GM21529 (cell line): ENCODE results near the gene PAPPA2.

Experiments used
- ATAC-seq: cut with Tn5 transposase; IDR thresholded peaks from one replicate; pipeline ENCODE4 v1.9.1; 2021; ENCODE audit not compliant: unreplicated experiment

The PAPPA2 gene

DNA sequence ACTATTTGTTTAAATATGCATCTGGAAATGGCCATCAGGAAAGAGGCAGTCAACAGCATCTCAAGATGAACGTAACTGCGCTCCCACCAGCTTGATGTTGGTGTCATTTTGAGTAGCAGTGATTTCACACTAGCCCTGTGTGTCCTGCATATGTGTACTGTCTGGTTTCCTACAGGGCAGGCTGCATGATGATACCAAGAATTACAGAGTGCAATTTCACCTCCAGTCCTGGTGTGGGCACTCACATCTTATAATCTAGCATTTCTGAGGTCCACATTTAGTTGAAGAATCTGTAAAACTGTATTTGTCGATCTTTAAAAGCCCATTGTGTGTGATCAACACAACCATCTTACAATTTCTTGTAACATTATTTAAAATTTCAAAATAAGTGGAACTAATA, 336.4 kb downstream of the PAPPA2 start:
- no peak for ATAC-seq

- ATAC-seq: no peak
These were observed 338.1 kb downstream of the PAPPA2 start for GRCh38 chr1:176800978-176801513.

GRCh38 chr1:176801514-176802020, 338.6 kb downstream of the PAPPA2 start:
- no peak for ATAC-seq

DNA sequence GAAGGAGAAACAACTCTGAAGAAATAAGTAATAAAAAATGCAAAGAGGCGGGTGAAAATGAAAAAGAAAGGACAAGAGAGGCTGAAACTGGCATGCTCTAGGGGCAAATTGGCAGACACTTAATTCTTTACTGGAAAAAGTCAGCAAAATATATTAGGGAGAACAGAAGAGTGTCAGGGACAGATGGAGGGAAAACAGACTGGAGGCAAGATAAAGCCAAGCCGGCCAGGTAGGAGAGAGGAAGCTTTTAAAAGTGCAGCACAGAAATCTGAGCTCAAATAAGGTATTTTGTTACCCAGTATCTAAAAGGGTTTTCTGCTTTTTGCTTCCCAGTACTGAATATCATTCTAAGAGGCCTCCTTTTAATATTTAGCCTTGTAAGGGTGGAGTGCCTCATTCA, 339.3 kb downstream of the PAPPA2 start:
- no peak for ATAC-seq

DNA sequence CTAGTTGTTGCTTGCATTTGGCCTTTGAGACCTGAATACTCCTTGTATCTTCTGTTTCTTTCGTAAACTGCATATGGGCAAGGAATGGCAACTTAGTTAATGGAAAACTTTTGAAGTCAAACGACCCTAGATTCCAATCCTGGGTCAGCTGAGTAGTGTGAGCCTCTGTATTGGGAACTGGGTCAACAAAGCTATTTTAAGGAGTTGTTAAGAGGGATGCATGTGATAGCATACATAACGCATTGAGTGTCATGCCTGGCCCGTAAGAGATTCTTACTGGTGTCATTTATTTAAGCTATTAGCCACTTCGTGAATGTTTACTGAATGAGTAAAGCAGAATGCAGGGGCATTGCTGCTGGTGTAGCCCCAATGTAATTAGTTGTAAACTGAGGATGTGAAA, 340.1 kb downstream of the PAPPA2 start:
- ATAC-seq: no peak

GRCh38 chr1:176803596-176803995, 340.6 kb downstream of the PAPPA2 start:
- no peak for ATAC-seq

- ATAC-seq: no peak
These were observed 346.3 kb downstream of the PAPPA2 start for GRCh38 chr1:176809292-176809691.

GRCh38 chr1:176811511-176812288, 348.7 kb downstream of the PAPPA2 start:
- no peak for ATAC-seq

GRCh38 chr1:176815621-176816020, 352.6 kb downstream of the PAPPA2 start:
- ATAC-seq: no peak

DNA sequence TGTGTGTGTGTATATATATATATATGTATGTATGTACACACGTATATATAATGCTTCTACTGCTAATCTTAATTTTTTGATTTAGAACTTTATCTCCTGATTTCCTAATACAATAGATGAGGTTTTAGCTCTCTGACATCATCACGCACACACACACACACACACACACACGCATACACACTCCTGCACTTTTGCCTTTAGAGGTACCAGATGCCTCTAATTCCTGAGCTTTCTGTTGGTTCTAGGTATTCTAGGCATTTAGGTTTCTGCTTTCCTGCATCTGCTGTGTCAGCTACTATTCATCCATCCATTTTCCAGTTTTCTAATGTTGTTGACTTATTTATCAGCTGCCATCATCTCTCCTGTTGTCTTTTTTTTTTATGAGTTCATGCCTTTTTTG, 353.3 kb downstream of the PAPPA2 start:
- no peak for ATAC-seq

GRCh38 chr1:176820391-176821031, 357.5 kb downstream of the PAPPA2 start:
- no peak for ATAC-seq

GRCh38 chr1:176826265-176826664, 363.3 kb downstream of the PAPPA2 start:
- no peak for ATAC-seq

DNA sequence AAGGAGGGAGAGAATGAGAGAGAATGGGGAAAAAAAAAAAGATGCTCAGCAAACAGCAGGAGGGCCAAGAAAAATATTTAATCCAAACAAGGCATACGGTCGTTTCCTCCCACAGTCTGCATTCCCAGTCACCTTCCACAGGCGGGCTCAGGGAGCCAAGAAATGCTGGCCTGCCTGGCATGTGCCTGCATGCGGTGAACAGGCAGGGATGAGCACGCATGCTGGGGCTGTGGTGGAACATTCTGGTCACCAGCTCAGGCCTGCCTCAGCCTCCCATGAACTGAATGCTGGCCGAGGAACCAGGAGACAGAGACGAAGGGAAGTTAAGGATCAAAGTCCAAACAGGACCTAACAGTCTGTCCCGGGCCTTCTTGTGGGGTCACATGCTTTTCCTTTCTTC, 366.3 kb downstream of the PAPPA2 start:
- no peak for ATAC-seq

- no peak for ATAC-seq
These were observed 368.2 kb downstream of the PAPPA2 start for GRCh38 chr1:176831150-176831549.

DNA sequence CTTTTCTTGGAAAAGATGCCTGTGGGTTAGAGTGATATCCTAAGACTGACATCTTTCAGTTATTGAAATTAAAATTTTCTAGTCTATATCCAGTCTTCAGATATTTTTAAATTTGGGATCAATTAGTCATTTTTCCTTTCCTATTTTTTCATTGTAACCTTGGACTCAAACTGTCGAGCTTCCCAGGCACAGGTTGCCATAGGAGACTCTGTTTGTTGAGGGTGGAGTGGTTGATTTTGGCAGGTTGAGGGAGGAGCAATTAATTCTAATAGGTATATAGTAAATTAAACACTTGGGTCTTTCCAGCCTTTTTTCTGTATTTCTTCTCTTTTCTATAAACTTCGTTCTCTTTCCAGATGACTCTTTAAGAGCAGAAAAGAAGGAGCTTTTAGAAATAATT, 374.7 kb downstream of the PAPPA2 start:
- ATAC-seq: no peak

DNA sequence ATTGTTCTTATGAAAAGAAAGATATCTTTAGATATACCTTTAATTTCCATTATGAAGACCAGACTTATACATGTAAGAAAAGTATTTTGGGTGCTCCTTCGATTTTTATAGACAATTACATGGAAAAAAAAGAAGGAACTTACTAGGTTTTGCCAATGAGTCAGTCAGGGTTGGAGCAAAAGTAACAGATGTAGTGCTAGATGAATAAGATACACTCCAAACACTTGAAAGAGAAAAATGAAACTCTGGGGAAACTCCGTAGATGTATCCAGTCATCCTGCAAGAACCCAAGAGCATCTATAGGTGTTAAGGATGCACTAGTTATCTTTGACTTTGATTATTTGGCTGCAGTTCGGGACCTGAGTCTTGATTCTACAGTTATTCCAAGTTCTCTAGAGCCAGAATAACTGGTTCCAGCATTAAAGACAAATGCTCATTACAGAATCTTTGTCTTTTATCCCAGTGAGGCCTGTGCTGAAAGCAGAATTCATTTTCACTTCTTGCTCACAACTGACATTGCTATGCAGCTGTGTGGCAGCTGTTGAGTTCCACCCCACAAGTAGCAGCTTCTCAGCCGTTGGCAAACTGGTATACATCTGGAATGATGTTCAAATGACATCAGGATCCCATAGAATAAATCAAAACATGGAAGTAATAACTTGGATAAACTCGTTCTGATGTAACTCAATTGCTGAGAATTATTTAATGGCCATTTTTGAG, 375.5 kb downstream of the PAPPA2 start:
- no peak for ATAC-seq

DNA sequence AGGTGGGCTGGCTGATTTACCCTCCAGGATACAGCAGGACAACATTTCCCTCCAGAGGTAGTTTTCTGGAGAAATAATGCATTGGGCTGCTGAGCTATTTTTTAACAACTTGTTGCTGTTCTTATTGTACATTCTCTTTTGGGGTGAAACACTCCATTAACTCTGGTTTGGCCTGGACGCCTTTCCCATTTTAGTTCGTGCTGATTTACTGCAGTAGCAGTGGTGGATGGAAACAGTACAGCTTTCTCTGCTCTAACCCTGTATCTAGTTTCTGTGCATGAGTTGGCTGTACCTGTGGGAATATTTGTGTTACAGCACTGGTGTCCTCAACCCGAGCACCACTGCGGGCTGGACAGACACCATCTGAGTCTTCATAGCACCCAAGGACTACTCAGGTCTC, 376.2 kb downstream of the PAPPA2 start:
- ATAC-seq: no peak

DNA sequence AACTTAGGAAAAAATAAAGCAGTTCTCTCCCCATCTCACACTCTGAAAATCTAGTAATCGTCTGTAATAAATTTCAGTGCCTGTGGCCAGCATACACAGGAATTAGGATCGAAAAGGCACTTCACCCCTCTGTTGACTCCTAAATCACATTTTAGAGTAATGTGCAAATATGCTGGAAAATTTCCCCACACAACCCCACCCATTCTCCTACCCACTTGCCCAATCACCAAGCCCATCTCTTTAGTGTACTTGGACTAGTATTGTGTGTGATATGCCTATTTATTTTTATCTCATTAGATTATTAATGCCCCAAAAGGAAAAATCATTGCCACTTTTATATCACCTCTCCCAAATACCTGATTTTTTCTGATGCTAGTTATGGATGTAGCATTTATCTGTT, 378.3 kb downstream of the PAPPA2 start:
- no peak for ATAC-seq

- no peak for ATAC-seq
These were observed 380.6 kb downstream of the PAPPA2 start for GRCh38 chr1:176843352-176844297.

DNA sequence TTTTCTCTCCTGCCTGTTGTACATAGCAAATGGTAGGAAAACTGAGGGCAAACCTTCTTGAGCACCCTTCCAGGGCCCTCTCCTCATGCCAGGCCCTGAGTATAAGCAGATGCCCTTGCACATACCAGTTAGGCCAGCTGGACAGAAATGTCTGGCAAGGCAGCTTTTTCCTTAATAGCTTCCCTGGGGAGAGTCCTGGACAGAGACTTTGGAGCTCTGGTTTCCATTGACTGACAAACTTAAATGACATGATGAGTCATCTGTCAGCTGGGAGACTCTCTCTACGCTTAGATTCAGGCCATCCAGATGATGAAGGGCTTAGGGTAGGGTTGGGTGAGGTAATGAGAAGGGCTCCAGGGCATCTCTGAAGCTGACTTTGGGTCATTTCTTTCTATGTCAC, 384.1 kb downstream of the PAPPA2 start:
- no peak for ATAC-seq
